Chondrocyte (in vitro differentiated cells): ENCODE data around the gene TRMT1. TPM values are rescaled to one million over a fixed set of nuclear protein-coding genes. Genes with fewer than 3 reads are reported as not detected.

Experiments
- DNase-seq: peaks from one replicate; pipeline ENCODE4 v3.0.0; 2021; ENCODE audit warnings: mixed read lengths, low spot score
- H3K27ac Mint-ChIP-seq: one replicate; pipeline ENCODE4 v1.8.0; 2021; ENCODE audit warnings: mild to moderate bottlenecking, moderate library complexity, mixed read lengths; ENCODE audit not compliant: unreplicated experiment
- H3K27me3 Mint-ChIP-seq: 2 replicates; pipeline ENCODE4 v1.8.0; 2021; ENCODE audit warnings: low read depth, mixed read lengths
- H3K36me3 Mint-ChIP-seq: 2 replicates; pipeline ENCODE4 v1.8.0; 2021; ENCODE audit warnings: low read depth, mixed read lengths
- H3K4me1 Mint-ChIP-seq: 2 replicates; pipeline ENCODE4 v1.8.0; 2021; ENCODE audit warnings: low read depth, mild to moderate bottlenecking, mixed read lengths
- H3K4me3 Mint-ChIP-seq: one replicate; pipeline ENCODE4 v1.8.0; 2021; ENCODE audit warnings: mild to moderate bottlenecking, moderate library complexity, mixed read lengths; ENCODE audit not compliant: unreplicated experiment
- H3K9me3 Mint-ChIP-seq: 2 replicates; pipeline ENCODE4 v1.8.0; 2021; ENCODE audit warnings: low read depth, mixed read lengths
- CTCF ChIP-seq: fragments of 200-600 bp; sonication (generic); IDR thresholded peaks from 2 replicates; pipeline ENCODE4 v1.5.0; 2021; ENCODE audit warnings: antibody characterized with exemption, mild to moderate bottlenecking, moderate library complexity
- total RNA-seq: library from RNA; stranded (reverse); gene quantifications from 3 replicates; pipeline ENCODE4 v1.2.1, GENCODE V29; 2021

TRMT1 gene
- total RNA-seq, 1 donor from 2014 or later, result 25.4 TPM

- Mint-ChIP-seq H3K9me3 (no peaks in the 10 kb centered on the region), H3K4me3 (no peak overlapping the region), H3K36me3 (peaks cover 1% of the 10 kb centered on the region), H3K27ac (no peak overlapping the region), H3K27me3 (peaks cover 1% of the 10 kb centered on the region), H3K4me1 (peaks cover 47% of the 10 kb centered on the region)
- TF ChIP-seq CTCF, result no peak
- DNase-seq, result no peak
Observed at GRCh38 chr19:13064092-13064489, 52.4 kb downstream of the TRMT1 start.

- peaks cover 1% of the 10 kb centered on the region for H3K36me3 Mint-ChIP-seq
- no peak for DNase-seq
- peaks cover 51% of the 10 kb centered on the region for H3K4me1 Mint-ChIP-seq
- H3K9me3 Mint-ChIP-seq, result no peaks in the 10 kb centered on the region
- H3K27ac Mint-ChIP-seq, result peak overlapping the region; percentile 38
- peaks cover 1% of the 10 kb centered on the region for H3K27me3 Mint-ChIP-seq
- TF ChIP-seq CTCF, result no peak
- no peak overlapping the region for H3K4me3 Mint-ChIP-seq
Observed at GRCh38 chr19:13063461-13064091, 53.0 kb downstream of the TRMT1 start.

- Mint-ChIP-seq H3K4me1 (peaks cover 61% of the 10 kb centered on the region), H3K9me3 (no peaks in the 10 kb centered on the region), H3K36me3 (peaks cover 1% of the 10 kb centered on the region), H3K4me3 (no peak overlapping the region), H3K27me3 (peaks cover 1% of the 10 kb centered on the region), H3K27ac (no peak overlapping the region)
- no peak for TF ChIP-seq CTCF
- no peak for DNase-seq
Observed at GRCh38 chr19:13062317-13062716, 54.2 kb downstream of the TRMT1 start.

- peaks cover 1% of the 10 kb centered on the region for H3K27me3 Mint-ChIP-seq
- H3K9me3 Mint-ChIP-seq, result no peaks in the 10 kb centered on the region
- no peak for DNase-seq
- peak; percentile 99 for TF ChIP-seq CTCF
- H3K4me1 Mint-ChIP-seq, result peaks cover 71% of the 10 kb centered on the region
- peak overlapping the region; percentile 64 for H3K4me3 Mint-ChIP-seq
- peak overlapping the region; percentile 41 for H3K27ac Mint-ChIP-seq
- H3K36me3 Mint-ChIP-seq, result peaks cover 1% of the 10 kb centered on the region
Observed at GRCh38 chr19:13060964-13061927, 55.3 kb downstream of the TRMT1 start.

- DNase-seq, result no peak
- peaks cover 1% of the 10 kb centered on the region for H3K27me3 Mint-ChIP-seq
- peak overlapping the region; percentile 64 for H3K4me3 Mint-ChIP-seq
- TF ChIP-seq CTCF, result no peak
- no peaks in the 10 kb centered on the region for H3K9me3 Mint-ChIP-seq
- peaks cover 80% of the 10 kb centered on the region for H3K4me1 Mint-ChIP-seq
- H3K27ac Mint-ChIP-seq, result peak overlapping the region; percentile 41
- H3K36me3 Mint-ChIP-seq, result peaks cover 1% of the 10 kb centered on the region
Observed at GRCh38 chr19:13060233-13060963, 56.1 kb downstream of the TRMT1 start.
